ENCODE data around the gene GPD1. TPM values are rescaled to one million over a fixed set of nuclear protein-coding genes. Genes with fewer than 3 reads are reported as not detected.

Gene GPD1
- total RNA-seq, 1 experiment from 2014 or later: 1.6 TPM

DNA sequence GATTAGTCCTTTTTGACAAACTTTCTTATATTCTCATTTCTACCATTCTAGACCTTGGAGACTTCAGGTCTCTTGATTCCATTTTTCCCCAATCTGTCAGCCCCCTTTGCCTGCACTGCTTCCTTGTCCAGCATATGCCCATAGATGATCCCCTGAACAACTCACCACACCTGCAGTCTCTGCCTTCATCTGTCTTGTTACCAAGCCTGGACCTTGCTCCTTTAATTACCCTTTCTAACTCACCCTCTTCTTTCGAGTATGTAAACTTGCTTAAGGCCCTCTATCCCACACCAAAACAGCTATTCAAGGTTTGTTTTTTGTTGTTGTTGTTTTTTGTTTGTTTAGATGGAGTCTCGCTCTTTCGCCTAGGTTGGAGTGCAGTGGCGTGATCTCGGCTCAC lies 17.8 kb downstream of the GPD1 start (continued):
- TF ChIP-seq ZFX (IDR thresholded peaks at IDR 0.05): no peak
- no peak for TF ChIP-seq FOSL1 (IDR thresholded peaks at IDR 0.05; ENCODE audit: low read depth)
- TF ChIP-seq CEBPB (IDR thresholded peaks at IDR 0.05; ENCODE audit: low read depth): no peak
- TF ChIP-seq ZBTB33 (IDR thresholded peaks at IDR 0.05; ENCODE audit: extremely low read depth, insufficient replicate concordance, low read length): no peak

- POLR2A ChIA-PET: no interaction called here
- CTCF ChIA-PET: no interaction called here
- Histone ChIP-seq H3K9ac (ENCODE audit: low read length) (no peak overlapping the region), H3K36me3 (ENCODE audit: control insufficient read depth in 1 of 2, insufficient read depth in 2 of 2, low read length in 2 of 2) (peaks cover 2 to 13% of the 10 kb centered on the region in 2 experiments; a peak in 2 of 4 replicates), H3K79me2 (ENCODE audit: insufficient read depth, low read length) (peaks cover 12% of the 10 kb centered on the region), H3K9me2 (ENCODE audit: insufficient read depth) (no peaks in the 10 kb centered on the region), H3K27ac (ENCODE audit: low read depth, low read length) (no peak overlapping the region), H3K4me1 (ENCODE audit: control insufficient read depth in 1 of 2, insufficient read depth in 2 of 2, low read length in 2 of 2) (no peaks in the 10 kb centered on the region), H3K9me3 (ENCODE audit: control insufficient read depth in 1 of 2, insufficient read depth in 1 of 2, low read depth in 1 of 2, low read length in 2 of 2) (no peaks in the 10 kb centered on the region), H3K4me3 (replicated peaks in 1 of 2; ENCODE audit: low read depth in 1 of 2, low read length in 2 of 2) (no peak overlapping the region), H2AFZ (ENCODE audit: low read depth, low read length, poor library complexity, severe bottlenecking) (no peak overlapping the region), H4K20me1 (ENCODE audit: insufficient read depth) (no peaks in the 10 kb centered on the region), H3K27me3 (ENCODE audit: insufficient read depth, low read length) (no peaks in the 10 kb centered on the region), H3K4me2 (ENCODE audit: low read length) (no peak overlapping the region)
- DNase-seq (ENCODE audit: low read depth, low spot score): no peak
- RAD21 ChIA-PET (ENCODE audit: low non-redundant PET in 1 of 2, low total read pairs in 2 of 2, uncharacterized antibody in 2 of 2, unreplicated experiment in 2 of 2): no interaction called here
- intact Hi-C loops (cut with micrococcal nuclease): no loop called here
- no peak for ATAC-seq
- BruUV-seq (replicated peaks): no TSS peak
- TF ChIP-seq TCF7L2 (IDR thresholded peaks at IDR 0.05; ENCODE audit: borderline replicate concordance, extremely low read depth, insufficient read depth, insufficient read length): no peak
- TF ChIP-seq POLR2A (IDR thresholded peaks at IDR 0.05; ENCODE audit: borderline replicate concordance, extremely low read depth, insufficient read depth, insufficient read length): no peak
- TF ChIP-seq YY1 (IDR thresholded peaks at IDR 0.05; ENCODE audit: extremely low read depth, insufficient replicate concordance, low read depth, low read length): no peak
- no peak for TF ChIP-seq RAD21 (IDR thresholded peaks at IDR 0.05; ENCODE audit: low read depth)
- no peak for TF ChIP-seq SRF (IDR thresholded peaks at IDR 0.05; ENCODE audit: low read depth)
- no peak for TF ChIP-seq CBX3 (IDR thresholded peaks at IDR 0.05; ENCODE audit: low read depth)
- no peak for TF ChIP-seq EGR1 (IDR thresholded peaks at IDR 0.05; ENCODE audit: low read depth)
- no peak for TF ChIP-seq ZFX (IDR thresholded peaks at IDR 0.05)
- TF ChIP-seq CEBPB (IDR thresholded peaks at IDR 0.05; ENCODE audit: low read depth): no peak
- TF ChIP-seq JUND (IDR thresholded peaks at IDR 0.05): no peak
- TF ChIP-seq POLR2AphosphoS5 (IDR thresholded peaks at IDR 0.05; ENCODE audit: low read depth, low read length): no peak
- TF ChIP-seq EZH2phosphoT487 (IDR thresholded peaks at IDR 0.05; ENCODE audit: borderline replicate concordance): no peak
- no peak for TF ChIP-seq ATF3 (IDR thresholded peaks at IDR 0.05)
- no peak for TF ChIP-seq ZNF274 (IDR thresholded peaks at IDR 0.05; ENCODE audit: low read depth, low read length)
- TF ChIP-seq, protein P1, sequence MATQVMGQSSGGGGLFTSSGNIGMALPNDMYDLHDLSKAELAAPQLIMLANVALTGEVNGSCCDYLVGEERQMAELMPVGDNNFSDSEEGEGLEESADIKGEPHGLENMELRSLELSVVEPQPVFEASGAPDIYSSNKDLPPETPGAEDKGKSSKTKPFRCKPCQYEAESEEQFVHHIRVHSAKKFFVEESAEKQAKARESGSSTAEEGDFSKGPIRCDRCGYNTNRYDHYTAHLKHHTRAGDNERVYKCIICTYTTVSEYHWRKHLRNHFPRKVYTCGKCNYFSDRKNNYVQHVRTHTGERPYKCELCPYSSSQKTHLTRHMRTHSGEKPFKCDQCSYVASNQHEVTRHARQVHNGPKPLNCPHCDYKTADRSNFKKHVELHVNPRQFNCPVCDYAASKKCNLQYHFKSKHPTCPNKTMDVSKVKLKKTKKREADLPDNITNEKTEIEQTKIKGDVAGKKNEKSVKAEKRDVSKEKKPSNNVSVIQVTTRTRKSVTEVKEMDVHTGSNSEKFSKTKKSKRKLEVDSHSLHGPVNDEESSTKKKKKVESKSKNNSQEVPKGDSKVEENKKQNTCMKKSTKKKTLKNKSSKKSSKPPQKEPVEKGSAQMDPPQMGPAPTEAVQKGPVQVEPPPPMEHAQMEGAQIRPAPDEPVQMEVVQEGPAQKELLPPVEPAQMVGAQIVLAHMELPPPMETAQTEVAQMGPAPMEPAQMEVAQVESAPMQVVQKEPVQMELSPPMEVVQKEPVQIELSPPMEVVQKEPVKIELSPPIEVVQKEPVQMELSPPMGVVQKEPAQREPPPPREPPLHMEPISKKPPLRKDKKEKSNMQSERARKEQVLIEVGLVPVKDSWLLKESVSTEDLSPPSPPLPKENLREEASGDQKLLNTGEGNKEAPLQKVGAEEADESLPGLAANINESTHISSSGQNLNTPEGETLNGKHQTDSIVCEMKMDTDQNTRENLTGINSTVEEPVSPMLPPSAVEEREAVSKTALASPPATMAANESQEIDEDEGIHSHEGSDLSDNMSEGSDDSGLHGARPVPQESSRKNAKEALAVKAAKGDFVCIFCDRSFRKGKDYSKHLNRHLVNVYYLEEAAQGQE (IDR thresholded peaks at IDR 0.05; ENCODE audit: low read depth): no peak
- TF ChIP-seq SIN3A (IDR thresholded peaks at IDR 0.05; ENCODE audit: low read depth): no peak
- no peak for TF ChIP-seq EZH2 (IDR thresholded peaks at IDR 0.05)
- TF ChIP-seq SP1 (IDR thresholded peaks at IDR 0.05; ENCODE audit: low read depth): no peak
- no peak for TF ChIP-seq ELF1 (IDR thresholded peaks at IDR 0.05; ENCODE audit: borderline replicate concordance, low read depth)
Observed at GRCh38 chr12:50123203-50123602, 19.4 kb downstream of the GPD1 start.

Measured in HCT116 (cell line).